Activated naive CD4-positive, alpha-beta T cell treated with anti-CD3 and anti-CD28 coated beads, Interleukin-2, amount 10 ng/mL, durations not matched to agents 5 hours and 36 hours (primary cell): Measurements from ENCODE around the gene ZC2HC1C. TPM values are rescaled to one million over a fixed set of nuclear protein-coding genes. Genes with fewer than 3 reads are reported as not detected.

ENCODE experiments used
- total RNA-seq, 2 experiments: library from RNA; stranded (reverse); gene quantifications; one replicate each; pipeline ENCODE4 v1.2.3, GENCODE V29; 2021

ZC2HC1C gene
- 1 to 10 TPM; 1.1 to 1.2 TPM for total RNA-seq

GRCh38 chr14:75069121-75069810 is at the start of gene ZC2HC1C:
TSS of gene ZC2HC1C (plus strand) at chr14:75069641. CDS start at chr14:75070574, 933 bp downstream.

GRCh38 chr14:75050852-75051555 is 18.4 kb upstream of the ZC2HC1C start, which contains the start of gene MLH3:
TSS of gene MLH3 (minus strand) at chr14:75051467. CDS start at chr14:75049655, 1,812 bp downstream.

GRCh38 chr14:75063491-75064204 is 5.8 kb upstream of the ZC2HC1C start, which contains the start of gene ACYP1:
TSS of gene ACYP1 (minus strand) at chr14:75064024. CDS start at chr14:75063553, 471 bp downstream.

GRCh38 chr14:75126679-75127473 is 57.4 kb downstream of the ZC2HC1C start, which contains the start of gene NEK9:
TSS of gene NEK9 (minus strand) at chr14:75127048. CDS start at chr14:75126921, 127 bp downstream.

Other genes starting within 250 kb of the ZC2HC1C start
- not detected for gene PROX2, start 193.5 kb upstream of the ZC2HC1C start, total RNA-seq
- 10 to 100 TPM; 97.8 to 99.2 TPM for gene DLST, start 187.7 kb upstream of the ZC2HC1C start, total RNA-seq
- 1 to 10 TPM; 5.3 to 7.6 TPM for gene RPS6KL1, start 146.4 kb upstream of the ZC2HC1C start, total RNA-seq
- under 1 TPM in 1 of 2 experiments, not detected in 1; 0.12 TPM for gene PGF, start 114.0 kb upstream of the ZC2HC1C start, total RNA-seq
- 10 to 100 TPM; 44.2 to 45.5 TPM for gene EIF2B2, start 66.7 kb upstream of the ZC2HC1C start, total RNA-seq
- 10 to 100 TPM; 18.1 to 18.4 TPM for gene MLH3, start 18.2 kb upstream of the ZC2HC1C start, total RNA-seq
- 10 to 100 TPM; 40.8 to 43.0 TPM for gene ACYP1, start 5.6 kb upstream of the ZC2HC1C start, total RNA-seq
- 10 to 100 TPM; 77.8 to 83.2 TPM for gene NEK9, start 57.4 kb downstream of the ZC2HC1C start, total RNA-seq
- gene TMED10, start 107.0 kb downstream of the ZC2HC1C start, total RNA-seq, result 100 to 1,000 TPM; 178 to 186 TPM
- gene FOS, start 209.2 kb downstream of the ZC2HC1C start, total RNA-seq, result 10 to 100 TPM; 17.0 to 18.7 TPM